Activated T-helper 1 cell treated with anti-CD3 and anti-CD28 coated beads, Interleukin-2, amount 50 U/mL, for 16 hours (primary cell): ENCODE data around the gene DBNDD2.

Experiments
- DNase-seq, 2 donors: peaks; one replicate each; pipeline ENCODE4 v3.0.0-alpha.2; 2020; ENCODE audit warnings: low read depth in 1 of 2, low spot score in 1 of 2

DBNDD2 gene

GRCh38 chr20:45378191-45378590, 29.9 kb upstream of the DBNDD2 start, which contains the start of gene TP53TG5:
Gene TP53TG5, minus strand, starts transcription at chr20:45378325. Its CDS starts 89 bp downstream, at chr20:45378236.
- DNase-seq = no peak

DNA sequence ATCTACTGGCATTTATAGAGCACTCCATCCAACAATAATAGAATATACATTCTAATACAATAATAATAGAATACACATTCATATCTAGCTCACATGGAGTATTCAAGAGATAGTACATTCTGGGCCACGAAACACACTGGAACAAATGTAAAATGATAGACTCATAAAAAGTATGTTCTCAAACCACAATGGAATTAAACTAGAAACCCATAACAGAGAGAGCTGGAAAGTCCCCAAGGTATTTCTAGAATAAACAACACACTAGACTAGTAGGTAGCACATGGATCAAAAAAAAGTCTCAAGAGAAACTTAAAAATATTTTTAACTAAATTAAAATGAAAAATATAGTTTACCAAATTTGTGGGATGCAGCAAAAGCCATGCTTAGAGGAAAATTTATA, 20.8 kb upstream of the DBNDD2 start:
- DNase-seq = no peak

GRCh38 chr20:45390931-45391330, 17.2 kb upstream of the DBNDD2 start:
- DNase-seq = no peak

- DNase-seq = no peak
Observed at GRCh38 chr20:45391559-45391958, 16.5 kb upstream of the DBNDD2 start.

GRCh38 chr20:45392733-45393132, 15.4 kb upstream of the DBNDD2 start:
- no peak for DNase-seq

DNA sequence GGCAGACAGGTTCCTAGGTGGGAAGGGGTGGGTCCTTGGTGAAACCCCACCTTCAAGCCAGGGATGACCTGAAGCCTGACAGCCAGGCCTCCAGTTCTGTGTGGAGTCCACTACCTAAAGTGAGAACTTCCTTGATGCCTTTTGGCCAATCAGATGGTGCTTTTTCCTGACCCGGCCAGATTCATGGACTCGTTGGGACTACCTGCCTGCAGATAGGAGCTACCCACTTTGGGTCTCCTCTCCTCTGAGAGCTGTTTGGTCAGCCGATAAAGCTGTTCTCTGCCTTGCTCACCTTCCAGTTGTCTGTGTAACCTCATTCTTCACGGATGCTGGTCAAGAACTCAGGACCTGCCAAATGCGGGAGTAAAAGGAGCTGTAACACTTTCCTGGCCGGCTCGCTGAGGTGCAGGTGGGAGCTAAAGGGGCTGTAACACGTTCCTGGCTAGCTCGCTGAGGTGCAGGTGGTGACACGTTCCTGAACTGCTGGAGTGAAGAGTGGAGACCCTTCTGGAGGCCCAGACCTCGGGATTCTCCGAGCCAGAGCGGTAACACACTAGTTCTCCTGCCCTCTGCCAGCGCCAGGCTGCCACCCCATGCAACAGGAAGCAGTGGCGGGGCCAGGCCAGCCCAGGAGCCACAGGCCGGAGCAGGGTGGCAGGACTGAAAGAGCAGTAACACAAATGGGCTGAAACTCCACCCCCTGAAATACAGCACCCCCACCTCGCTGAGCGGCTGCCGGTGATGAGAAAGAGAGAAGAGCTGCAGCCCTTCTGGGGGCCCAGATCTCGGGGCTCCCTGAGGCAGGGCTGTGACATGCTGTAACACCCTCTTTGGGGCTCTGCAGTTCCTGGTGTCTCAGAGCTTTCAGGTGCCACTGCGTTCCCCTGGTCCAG, 13.6 kb upstream of the DBNDD2 start:
- no peak for DNase-seq

DNA sequence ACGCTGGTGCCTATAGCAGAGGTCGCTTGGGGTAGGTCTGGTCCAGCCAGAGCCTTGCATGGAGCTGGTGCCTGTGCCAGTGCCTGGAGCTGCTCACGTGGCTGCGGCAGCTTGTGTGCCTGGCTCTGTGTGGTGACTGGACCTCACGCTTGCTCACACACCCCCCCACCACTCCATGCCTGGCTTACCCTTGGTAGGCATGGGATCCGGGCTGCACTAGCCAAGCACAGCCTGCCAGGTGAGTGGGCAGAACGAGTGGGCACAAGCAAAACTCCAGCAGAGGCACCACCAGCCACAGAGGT, 13.0 kb upstream of the DBNDD2 start:
- no peak for DNase-seq

DNA sequence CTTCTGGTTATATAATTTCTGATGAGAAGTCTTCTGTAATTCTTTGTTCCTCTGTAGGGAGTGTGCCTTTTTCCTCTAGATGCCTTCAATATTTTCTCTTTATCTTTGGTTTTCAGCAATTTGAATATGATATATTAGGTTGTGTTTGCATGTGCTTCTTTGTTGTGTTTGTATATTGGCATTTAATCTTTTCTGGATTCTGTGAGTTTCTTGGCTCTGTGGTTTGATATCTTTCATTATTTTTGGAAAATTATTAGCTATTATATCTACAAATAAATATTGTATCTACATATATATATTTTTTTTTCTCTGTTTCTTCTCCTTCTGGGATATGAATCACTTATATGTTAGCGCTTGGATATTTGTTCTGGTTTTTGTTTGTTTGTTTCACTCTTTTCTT, 9.1 kb upstream of the DBNDD2 start:
- DNase-seq = no peak

DNA sequence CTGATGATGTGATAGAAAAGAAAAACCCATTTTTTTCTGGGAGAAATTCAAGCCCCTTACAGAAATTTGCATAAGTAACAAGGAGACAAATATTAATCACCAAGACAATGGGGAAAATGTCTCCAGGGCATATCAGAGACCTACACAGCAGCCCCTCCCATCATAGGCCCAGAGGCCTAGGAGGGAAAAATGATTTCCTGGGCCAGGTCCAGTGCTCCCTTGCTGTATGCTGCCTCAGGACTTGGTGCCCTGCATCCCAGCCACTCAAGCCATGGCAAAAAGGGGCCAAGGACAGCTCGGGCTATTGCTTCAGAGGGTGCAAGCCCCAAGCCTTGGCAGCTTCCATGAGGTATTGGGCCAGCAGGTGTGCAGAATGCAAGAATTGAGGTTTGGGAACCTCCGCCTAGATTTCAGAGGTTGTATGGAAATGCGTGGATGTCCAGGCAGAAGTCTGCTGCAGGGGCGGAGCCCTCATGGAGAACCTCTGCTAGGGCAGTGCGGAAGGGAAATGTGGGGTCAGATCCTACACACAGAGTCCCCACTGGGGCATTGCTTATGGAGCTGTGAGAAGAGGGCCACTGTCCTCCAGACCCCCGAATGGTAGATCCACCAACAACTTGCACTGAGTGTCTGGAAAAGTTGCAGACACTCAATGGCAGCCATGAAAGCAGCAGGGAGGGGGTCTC, 7.6 kb upstream of the DBNDD2 start:
- no peak for DNase-seq

- DNase-seq = no peak
Observed at GRCh38 chr20:45402946-45403345, 5.1 kb upstream of the DBNDD2 start.

- DNase-seq = no peak
Observed at GRCh38 chr20:45404438-45404837, 3.7 kb upstream of the DBNDD2 start.

DNA sequence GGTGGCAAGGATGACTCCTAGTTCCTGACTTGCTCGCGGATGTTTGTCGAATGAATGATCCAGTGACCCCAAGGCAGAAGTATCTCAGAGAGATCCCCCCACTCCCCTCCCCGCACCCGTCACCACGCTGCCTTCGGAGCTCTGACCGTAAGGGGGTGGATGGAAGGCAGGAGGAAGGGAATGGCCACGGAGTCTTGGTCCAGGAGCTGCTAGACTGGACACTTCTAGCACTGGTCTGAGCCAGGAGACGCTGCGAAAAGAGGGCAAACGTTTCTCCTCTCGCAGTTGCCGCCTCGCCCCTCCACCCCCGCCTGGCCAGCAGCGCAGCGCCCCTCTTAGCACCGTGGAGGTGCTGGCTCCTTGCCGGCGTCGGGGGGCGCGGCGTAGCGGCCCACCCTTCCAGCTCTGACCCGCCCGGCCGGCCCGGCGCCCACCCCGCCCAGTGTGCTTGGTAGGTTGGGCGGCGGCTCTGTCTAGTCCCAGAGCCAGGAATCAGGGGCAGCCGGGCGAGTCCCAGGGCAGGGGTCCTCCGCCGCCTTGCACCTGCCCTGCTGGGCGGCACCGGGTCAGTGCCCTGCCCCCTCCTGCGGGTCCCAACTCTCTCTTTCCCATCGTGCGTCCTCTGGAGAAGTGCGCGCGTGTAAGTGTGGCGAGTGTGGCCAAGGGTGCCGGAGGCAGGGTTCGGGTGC, 2.4 kb upstream of the DBNDD2 start:
- no peak for DNase-seq

GRCh38 chr20:45406260-45407066, 1.6 kb upstream of the DBNDD2 start:
- peak in 1 of 2 donors; percentile 21 for DNase-seq

GRCh38 chr20:45407067-45407745, 883 bp upstream of the DBNDD2 start:
- no peak for DNase-seq

- no peak for DNase-seq
Observed at GRCh38 chr20:45408646-45409213, 641 bp downstream of the DBNDD2 start.

- DNase-seq = no peak
Observed at GRCh38 chr20:45409521-45410272, 1.6 kb downstream of the DBNDD2 start.

GRCh38 chr20:45410887-45411286, 2.8 kb downstream of the DBNDD2 start:
- DNase-seq = no peak

DNA sequence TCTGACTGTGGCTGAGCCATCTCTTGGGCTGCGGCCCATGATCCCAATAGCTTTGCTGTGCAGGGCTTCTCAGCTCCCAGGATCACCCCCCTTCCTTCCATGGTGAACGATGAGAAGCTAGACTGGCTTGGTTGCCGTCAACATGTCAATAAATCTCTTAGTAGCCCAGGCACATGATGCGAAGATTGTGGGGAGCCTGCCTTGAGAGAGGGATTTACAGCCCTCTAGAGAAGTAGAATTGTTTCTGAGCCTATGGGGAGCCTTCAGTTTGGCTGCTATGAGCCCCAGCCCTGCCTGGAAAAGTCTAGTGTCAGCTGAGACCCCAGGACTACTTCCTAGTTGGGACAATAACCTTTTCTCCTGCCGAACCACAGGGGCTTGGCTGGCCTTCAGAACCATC, 4.6 kb downstream of the DBNDD2 start:
- DNase-seq = no peak

GRCh38 chr20:45413479-45413878, 5.4 kb downstream of the DBNDD2 start:
- DNase-seq = no peak
